ENCODE results near the gene CNTNAP5. TPM values are rescaled to one million over a fixed set of nuclear protein-coding genes. Genes with fewer than 3 reads are reported as not detected.
"Not testable (repeated sequence)": the region's sequence is repeated elsewhere in the genome, so short reads cannot be mapped to it uniquely, and the experiment has no call there.

Gene CNTNAP5
- total and polyA plus RNA-seq, 9 of the 15 experiments (the other 6 are each of a cell fraction or from before 2014, with no cell fraction given): not detected

DNA sequence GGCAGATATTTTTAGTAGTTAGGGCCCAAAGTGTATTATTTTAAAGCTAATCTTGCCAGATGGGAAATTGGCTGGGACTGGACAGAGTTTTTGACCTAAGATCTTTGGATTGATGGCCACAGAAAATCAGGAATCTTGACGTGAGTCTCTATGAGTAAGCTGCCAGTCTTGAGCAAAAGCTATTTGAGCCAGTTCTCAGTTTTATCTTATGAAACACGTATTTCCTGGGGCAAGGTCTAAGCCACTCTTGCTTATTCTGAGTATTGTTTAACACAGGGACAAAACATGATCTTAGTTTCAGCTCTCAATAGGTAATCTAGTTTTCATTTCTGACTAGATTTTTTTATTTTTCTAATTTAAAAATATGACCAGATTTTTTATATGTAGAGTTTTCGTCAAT, 329.4 kb downstream of the CNTNAP5 start:
- in situ Hi-C loops (cut with MboI): no loop called here
- no peaks in the 10 kb centered on the region for H3K4me1 ChIP-seq (replicated peaks in 1 of 2; ENCODE audit: control insufficient read depth in 2 of 2, insufficient read depth in 2 of 2, low read length in 2 of 2)
- no peak overlapping the region for H3K4me2 ChIP-seq (ENCODE audit: insufficient read depth, low read length)
- H3K9ac ChIP-seq (ENCODE audit: insufficient read depth in 1 of 2, low read depth in 2 of 2, low read length in 2 of 2): no peak overlapping the region
- no peak for ATAC-seq
- no peak overlapping the region for H3K27ac ChIP-seq (ENCODE audit: extremely low read depth, low read depth, low read length)
- H3K9me1 ChIP-seq (ENCODE audit: control insufficient read depth, insufficient read depth, low read length): no peaks in the 10 kb centered on the region
- no peak for FAIRE-seq
- ChIA-PET POLR2A (no interaction called here), CTCF (ENCODE audit: low intra/inter-chr PET ratio) (no interaction called here)
- H3K79me2 ChIP-seq (ENCODE audit: control insufficient read depth, insufficient read depth, low read length): no peaks in the 10 kb centered on the region
- intact Hi-C loops (cut with micrococcal nuclease): no loop called here
- BruUV-seq (replicated peaks): no TSS peak
- TF ChIP-seq, protein P1, sequence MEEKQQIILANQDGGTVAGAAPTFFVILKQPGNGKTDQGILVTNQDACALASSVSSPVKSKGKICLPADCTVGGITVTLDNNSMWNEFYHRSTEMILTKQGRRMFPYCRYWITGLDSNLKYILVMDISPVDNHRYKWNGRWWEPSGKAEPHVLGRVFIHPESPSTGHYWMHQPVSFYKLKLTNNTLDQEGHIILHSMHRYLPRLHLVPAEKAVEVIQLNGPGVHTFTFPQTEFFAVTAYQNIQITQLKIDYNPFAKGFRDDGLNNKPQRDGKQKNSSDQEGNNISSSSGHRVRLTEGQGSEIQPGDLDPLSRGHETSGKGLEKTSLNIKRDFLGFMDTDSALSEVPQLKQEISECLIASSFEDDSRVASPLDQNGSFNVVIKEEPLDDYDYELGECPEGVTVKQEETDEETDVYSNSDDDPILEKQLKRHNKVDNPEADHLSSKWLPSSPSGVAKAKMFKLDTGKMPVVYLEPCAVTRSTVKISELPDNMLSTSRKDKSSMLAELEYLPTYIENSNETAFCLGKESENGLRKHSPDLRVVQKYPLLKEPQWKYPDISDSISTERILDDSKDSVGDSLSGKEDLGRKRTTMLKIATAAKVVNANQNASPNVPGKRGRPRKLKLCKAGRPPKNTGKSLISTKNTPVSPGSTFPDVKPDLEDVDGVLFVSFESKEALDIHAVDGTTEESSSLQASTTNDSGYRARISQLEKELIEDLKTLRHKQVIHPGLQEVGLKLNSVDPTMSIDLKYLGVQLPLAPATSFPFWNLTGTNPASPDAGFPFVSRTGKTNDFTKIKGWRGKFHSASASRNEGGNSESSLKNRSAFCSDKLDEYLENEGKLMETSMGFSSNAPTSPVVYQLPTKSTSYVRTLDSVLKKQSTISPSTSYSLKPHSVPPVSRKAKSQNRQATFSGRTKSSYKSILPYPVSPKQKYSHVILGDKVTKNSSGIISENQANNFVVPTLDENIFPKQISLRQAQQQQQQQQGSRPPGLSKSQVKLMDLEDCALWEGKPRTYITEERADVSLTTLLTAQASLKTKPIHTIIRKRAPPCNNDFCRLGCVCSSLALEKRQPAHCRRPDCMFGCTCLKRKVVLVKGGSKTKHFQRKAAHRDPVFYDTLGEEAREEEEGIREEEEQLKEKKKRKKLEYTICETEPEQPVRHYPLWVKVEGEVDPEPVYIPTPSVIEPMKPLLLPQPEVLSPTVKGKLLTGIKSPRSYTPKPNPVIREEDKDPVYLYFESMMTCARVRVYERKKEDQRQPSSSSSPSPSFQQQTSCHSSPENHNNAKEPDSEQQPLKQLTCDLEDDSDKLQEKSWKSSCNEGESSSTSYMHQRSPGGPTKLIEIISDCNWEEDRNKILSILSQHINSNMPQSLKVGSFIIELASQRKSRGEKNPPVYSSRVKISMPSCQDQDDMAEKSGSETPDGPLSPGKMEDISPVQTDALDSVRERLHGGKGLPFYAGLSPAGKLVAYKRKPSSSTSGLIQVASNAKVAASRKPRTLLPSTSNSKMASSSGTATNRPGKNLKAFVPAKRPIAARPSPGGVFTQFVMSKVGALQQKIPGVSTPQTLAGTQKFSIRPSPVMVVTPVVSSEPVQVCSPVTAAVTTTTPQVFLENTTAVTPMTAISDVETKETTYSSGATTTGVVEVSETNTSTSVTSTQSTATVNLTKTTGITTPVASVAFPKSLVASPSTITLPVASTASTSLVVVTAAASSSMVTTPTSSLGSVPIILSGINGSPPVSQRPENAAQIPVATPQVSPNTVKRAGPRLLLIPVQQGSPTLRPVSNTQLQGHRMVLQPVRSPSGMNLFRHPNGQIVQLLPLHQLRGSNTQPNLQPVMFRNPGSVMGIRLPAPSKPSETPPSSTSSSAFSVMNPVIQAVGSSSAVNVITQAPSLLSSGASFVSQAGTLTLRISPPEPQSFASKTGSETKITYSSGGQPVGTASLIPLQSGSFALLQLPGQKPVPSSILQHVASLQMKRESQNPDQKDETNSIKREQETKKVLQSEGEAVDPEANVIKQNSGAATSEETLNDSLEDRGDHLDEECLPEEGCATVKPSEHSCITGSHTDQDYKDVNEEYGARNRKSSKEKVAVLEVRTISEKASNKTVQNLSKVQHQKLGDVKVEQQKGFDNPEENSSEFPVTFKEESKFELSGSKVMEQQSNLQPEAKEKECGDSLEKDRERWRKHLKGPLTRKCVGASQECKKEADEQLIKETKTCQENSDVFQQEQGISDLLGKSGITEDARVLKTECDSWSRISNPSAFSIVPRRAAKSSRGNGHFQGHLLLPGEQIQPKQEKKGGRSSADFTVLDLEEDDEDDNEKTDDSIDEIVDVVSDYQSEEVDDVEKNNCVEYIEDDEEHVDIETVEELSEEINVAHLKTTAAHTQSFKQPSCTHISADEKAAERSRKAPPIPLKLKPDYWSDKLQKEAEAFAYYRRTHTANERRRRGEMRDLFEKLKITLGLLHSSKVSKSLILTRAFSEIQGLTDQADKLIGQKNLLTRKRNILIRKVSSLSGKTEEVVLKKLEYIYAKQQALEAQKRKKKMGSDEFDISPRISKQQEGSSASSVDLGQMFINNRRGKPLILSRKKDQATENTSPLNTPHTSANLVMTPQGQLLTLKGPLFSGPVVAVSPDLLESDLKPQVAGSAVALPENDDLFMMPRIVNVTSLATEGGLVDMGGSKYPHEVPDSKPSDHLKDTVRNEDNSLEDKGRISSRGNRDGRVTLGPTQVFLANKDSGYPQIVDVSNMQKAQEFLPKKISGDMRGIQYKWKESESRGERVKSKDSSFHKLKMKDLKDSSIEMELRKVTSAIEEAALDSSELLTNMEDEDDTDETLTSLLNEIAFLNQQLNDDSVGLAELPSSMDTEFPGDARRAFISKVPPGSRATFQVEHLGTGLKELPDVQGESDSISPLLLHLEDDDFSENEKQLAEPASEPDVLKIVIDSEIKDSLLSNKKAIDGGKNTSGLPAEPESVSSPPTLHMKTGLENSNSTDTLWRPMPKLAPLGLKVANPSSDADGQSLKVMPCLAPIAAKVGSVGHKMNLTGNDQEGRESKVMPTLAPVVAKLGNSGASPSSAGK (IDR thresholded peaks at IDR 0.05): no peak
- TF ChIP-seq XRCC4 (IDR thresholded peaks at IDR 0.05; ENCODE audit: extremely low read depth, insufficient read depth, insufficient read length) (no peak), IRF2 (CRISPR knock-in tag; IDR thresholded peaks at IDR 0.05) (no peak), ZC3H8 (IDR thresholded peaks at IDR 0.05) (no peak)
- H3K36me3 ChIP-seq (ENCODE audit: control insufficient read depth, insufficient read depth, low read length): no peaks in the 10 kb centered on the region
- WGBS (ENCODE audit: insufficient coverage, low coverage, missing lambda C conversion rate): 2% methylated on average over 3 of the region's 3 CpGs
- H3K4me3 ChIP-seq: no peak overlapping the region
- H2AFZ ChIP-seq (ENCODE audit: low read depth, low read length): no peak overlapping the region
- no peaks in the 10 kb centered on the region for H4K20me1 ChIP-seq (replicated peaks; ENCODE audit: control insufficient read depth, insufficient read depth, low read length)
- 0 out of 2 replicates have a peak, but pooled peaks cover 2% of the 10 kb centered on the region for H3K9me3 ChIP-seq (replicated peaks; ENCODE audit: control insufficient read depth, insufficient read depth, low read depth, low read length)
- H3K27me3 ChIP-seq (ENCODE audit: control insufficient read depth in 2 of 2, insufficient read depth in 2 of 2, low read length in 2 of 2): no peaks in the 10 kb centered on the region
- DNase-seq (ENCODE audit: extremely low read depth in 1 of 4, low spot score in 3 of 4): no peak

DNA sequence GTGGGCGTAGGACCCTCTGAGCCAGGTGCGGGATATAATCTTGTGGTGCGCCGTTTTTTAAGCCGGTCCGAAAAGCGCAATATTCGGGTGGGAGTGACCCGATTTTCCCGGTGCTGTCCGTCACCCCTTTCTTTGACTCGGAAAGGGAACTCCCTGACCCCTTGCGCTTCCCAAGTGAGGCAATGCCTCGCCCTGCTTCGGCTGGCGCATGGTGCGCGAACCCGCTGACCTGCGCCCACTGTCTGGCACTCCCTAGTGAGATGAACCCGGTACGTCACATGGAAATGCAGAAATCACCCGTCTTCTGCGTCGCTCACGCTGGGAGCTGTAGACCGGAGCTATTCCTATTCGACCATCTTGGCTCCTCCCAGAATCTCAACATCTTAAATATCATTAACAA, 336.9 kb downstream of the CNTNAP5 start:
- FAIRE-seq; BruUV-seq (replicated peaks); H3K9me1 ChIP-seq (ENCODE audit: control insufficient read depth, insufficient read depth, low read length): not testable (repeated sequence)

More for the DNA sequence above, 336.9 kb downstream of the CNTNAP5 start:
- in situ Hi-C loops (cut with MboI); POLR2A ChIA-PET; H3K27me3 ChIP-seq (ENCODE audit: control insufficient read depth in 2 of 2, insufficient read depth in 2 of 2, low read length in 2 of 2); H3K4me1 ChIP-seq (replicated peaks in 1 of 2; ENCODE audit: control insufficient read depth in 2 of 2, insufficient read depth in 2 of 2, low read length in 2 of 2); H3K27ac ChIP-seq (ENCODE audit: extremely low read depth, low read depth, low read length); DNase-seq (ENCODE audit: extremely low read depth in 1 of 4, low spot score in 3 of 4); CTCF ChIA-PET (ENCODE audit: low intra/inter-chr PET ratio); ATAC-seq; H3K9ac ChIP-seq (ENCODE audit: insufficient read depth in 1 of 2, low read depth in 2 of 2, low read length in 2 of 2); intact Hi-C loops (cut with micrococcal nuclease); H3K9me3 ChIP-seq (replicated peaks; ENCODE audit: control insufficient read depth, insufficient read depth, low read depth, low read length); H3K36me3 ChIP-seq (ENCODE audit: control insufficient read depth, insufficient read depth, low read length); H4K20me1 ChIP-seq (replicated peaks; ENCODE audit: control insufficient read depth, insufficient read depth, low read length); H2AFZ ChIP-seq (ENCODE audit: low read depth, low read length); H3K4me3 ChIP-seq; H3K79me2 ChIP-seq (ENCODE audit: control insufficient read depth, insufficient read depth, low read length); H3K4me2 ChIP-seq (ENCODE audit: insufficient read depth, low read length): not testable (repeated sequence)
- 1% methylated on average over 15 of the region's 28 CpGs for WGBS (ENCODE audit: insufficient coverage, low coverage, missing lambda C conversion rate)

Data from K562 (cell line).